Right hindlimb (tissue), 1 donor: ENCODE data around the gene APC.

Experiments used
- DNase-seq: peaks from one replicate; pipeline ENCODE4 v3.0.0-alpha.2; 2018

Gene APC

GRCh38 chr5:112717506-112718082, 20.1 kb upstream of the APC start:
- DNase-seq = no peak

GRCh38 chr5:112718344-112718743, 19.3 kb upstream of the APC start:
- no peak for DNase-seq

- no peak for DNase-seq
Measured at GRCh38 chr5:112720576-112720975, 17.1 kb upstream of the APC start.

GRCh38 chr5:112724901-112725300, 12.8 kb upstream of the APC start:
- no peak for DNase-seq

GRCh38 chr5:112729630-112730029, 8.1 kb upstream of the APC start:
- DNase-seq = no peak

- no peak for DNase-seq
Measured at GRCh38 chr5:112732131-112732530, 5.6 kb upstream of the APC start.

GRCh38 chr5:112733586-112733985, 4.1 kb upstream of the APC start:
- DNase-seq = no peak

- DNase-seq = no peak
Measured at GRCh38 chr5:112734597-112734996, 3.1 kb upstream of the APC start.

GRCh38 chr5:112735702-112736101, 2.0 kb upstream of the APC start:
- DNase-seq = no peak

GRCh38 chr5:112737070-112737462, 619 bp upstream of the APC start:
- DNase-seq = no peak

- peak; percentile 25 for DNase-seq
Measured at GRCh38 chr5:112738191-112738560, 491 bp downstream of the APC start.

- DNase-seq = no peak
Measured at GRCh38 chr5:112742424-112742823, 4.7 kb downstream of the APC start.

- no peak for DNase-seq
Measured at GRCh38 chr5:112743631-112744030, 5.9 kb downstream of the APC start.

- DNase-seq = no peak
Measured at GRCh38 chr5:112752335-112752734, 14.7 kb downstream of the APC start.

- DNase-seq = no peak
Measured at GRCh38 chr5:112755703-112756102, 18.0 kb downstream of the APC start.

GRCh38 chr5:112757468-112758208, 20.0 kb downstream of the APC start:
- peak; percentile 17 for DNase-seq

GRCh38 chr5:112758676-112759075, 21.0 kb downstream of the APC start:
- DNase-seq = no peak

- DNase-seq = no peak
Measured at GRCh38 chr5:112762113-112762810, 24.6 kb downstream of the APC start.

GRCh38 chr5:112763165-112763564, 25.5 kb downstream of the APC start:
- no peak for DNase-seq

- no peak for DNase-seq
Measured at GRCh38 chr5:112772124-112772523, 34.4 kb downstream of the APC start.

- no peak for DNase-seq
Measured at GRCh38 chr5:112776301-112776856, 38.7 kb downstream of the APC start.

GRCh38 chr5:112779531-112779930, 41.8 kb downstream of the APC start:
- no peak for DNase-seq

GRCh38 chr5:112784726-112785125, 47.0 kb downstream of the APC start:
- no peak for DNase-seq

- DNase-seq = no peak
Measured at GRCh38 chr5:112787261-112787660, 49.6 kb downstream of the APC start.
